Bronchial epithelial cell (primary cell): ENCODE data around the gene ANKRD45. TPM values are rescaled to one million over a fixed set of nuclear protein-coding genes. Genes with fewer than 3 reads are reported as not detected.
"Not testable (repeated sequence)": the region's sequence is repeated elsewhere in the genome, so short reads cannot be mapped to it uniquely, and the experiment has no call there.

Experiments
- DNase-seq: peaks from one replicate; pipeline ENCODE4 v3.0.0-alpha.2; 2010; ENCODE audit warnings: low read depth
- FAIRE-seq: peaks from 2 replicates; lab custom pipeline; 2011; peaks lifted over from hg19 to GRCh38; lab: Jason Lieb, UNC
- H3K27me3 ChIP-seq: 2 replicates; pipeline ENCODE4 v1.5.1; 2011; ENCODE audit warnings: low read length; ENCODE audit not compliant: control insufficient read depth, insufficient read depth
- H3K36me3 ChIP-seq: 2 replicates; pipeline ENCODE4 v1.5.1; 2011; ENCODE audit warnings: low read length; ENCODE audit not compliant: control insufficient read depth, insufficient read depth
- H3K4me3 ChIP-seq: 2 replicates; pipeline ENCODE4 v1.5.1; 2011; ENCODE audit warnings: mild to moderate bottlenecking, low read depth, low read length, control low read depth
- CTCF ChIP-seq: IDR thresholded peaks from 2 replicates; pipeline ENCODE4 v1.5.1; 2011; ENCODE audit warnings: mild to moderate bottlenecking, moderate library complexity, low read length, control low read depth, inconsistent platforms; ENCODE audit not compliant: insufficient read depth, severe bottlenecking
- total RNA-seq: library from RNA; depleted of rRNA; stranded (reverse); fragments of >200 nt; gene quantifications from 2 replicates; pipeline ENCODE4 v1.2.1, GENCODE V29; 2014

ANKRD45 gene
- total RNA-seq, 1 donor from 2014 or later = under 0.01 TPM

- Histone ChIP-seq H3K4me3 (no peak overlapping the region), H3K36me3 (no peaks in the 10 kb centered on the region), H3K27me3 (peaks cover 2% of the 10 kb centered on the region)
- no peak for TF ChIP-seq CTCF
- FAIRE-seq = no peak
- no peak for DNase-seq
Measured at GRCh38 chr1:173708787-173709186, 39.1 kb upstream of the ANKRD45 start.

GRCh38 chr1:173705117-173705516 is 35.5 kb upstream of the ANKRD45 start:
- DNase-seq = no peak
- Histone ChIP-seq H3K27me3 (peaks cover 2% of the 10 kb centered on the region), H3K4me3 (no peak overlapping the region), H3K36me3 (no peaks in the 10 kb centered on the region)
- FAIRE-seq = no peak
- no peak for TF ChIP-seq CTCF

- no peak for FAIRE-seq
- no peak for DNase-seq
- Histone ChIP-seq H3K36me3 (no peaks in the 10 kb centered on the region), H3K4me3 (no peak overlapping the region), H3K27me3 (no peaks in the 10 kb centered on the region)
- TF ChIP-seq CTCF = no peak
Measured at GRCh38 chr1:173702736-173703135, 33.1 kb upstream of the ANKRD45 start.

GRCh38 chr1:173701299-173701698 is 31.6 kb upstream of the ANKRD45 start:
- not testable (repeated sequence) for H3K27me3 ChIP-seq, H3K4me3 ChIP-seq, H3K36me3 ChIP-seq, FAIRE-seq, DNase-seq

- TF ChIP-seq CTCF = no peak
- H3K4me3 ChIP-seq = no peak overlapping the region
- H3K36me3 ChIP-seq = no peaks in the 10 kb centered on the region
- FAIRE-seq = no peak
- no peaks in the 10 kb centered on the region for H3K27me3 ChIP-seq
- DNase-seq = no peak
Measured at GRCh38 chr1:173693238-173693637, 23.6 kb upstream of the ANKRD45 start.

GRCh38 chr1:173688300-173688699 is 18.6 kb upstream of the ANKRD45 start:
- Histone ChIP-seq H3K4me3 (no peak overlapping the region), H3K36me3 (no peaks in the 10 kb centered on the region), H3K27me3 (no peaks in the 10 kb centered on the region)
- no peak for TF ChIP-seq CTCF
- no peak for FAIRE-seq
- DNase-seq = no peak

- DNase-seq, FAIRE-seq, H3K27me3 ChIP-seq, H3K36me3 ChIP-seq, H3K4me3 ChIP-seq: not testable (repeated sequence)
Measured at GRCh38 chr1:173685121-173685520, 15.5 kb upstream of the ANKRD45 start.

GRCh38 chr1:173683838-173684237 is 14.2 kb upstream of the ANKRD45 start:
- H3K4me3 ChIP-seq, FAIRE-seq, H3K27me3 ChIP-seq, H3K36me3 ChIP-seq, DNase-seq: not testable (repeated sequence)
